HG03066 (cell line): ENCODE measurements around the gene KLHL2.
"Not testable (repeated sequence)": the region's sequence is repeated elsewhere in the genome, so short reads cannot be mapped to it uniquely, and the experiment has no call there.

Experiments
- ATAC-seq: cut with Tn5 transposase; IDR thresholded peaks from one replicate; pipeline ENCODE4 v1.9.1; 2021; ENCODE audit warnings: low read depth; ENCODE audit not compliant: unreplicated experiment

Gene KLHL2

DNA sequence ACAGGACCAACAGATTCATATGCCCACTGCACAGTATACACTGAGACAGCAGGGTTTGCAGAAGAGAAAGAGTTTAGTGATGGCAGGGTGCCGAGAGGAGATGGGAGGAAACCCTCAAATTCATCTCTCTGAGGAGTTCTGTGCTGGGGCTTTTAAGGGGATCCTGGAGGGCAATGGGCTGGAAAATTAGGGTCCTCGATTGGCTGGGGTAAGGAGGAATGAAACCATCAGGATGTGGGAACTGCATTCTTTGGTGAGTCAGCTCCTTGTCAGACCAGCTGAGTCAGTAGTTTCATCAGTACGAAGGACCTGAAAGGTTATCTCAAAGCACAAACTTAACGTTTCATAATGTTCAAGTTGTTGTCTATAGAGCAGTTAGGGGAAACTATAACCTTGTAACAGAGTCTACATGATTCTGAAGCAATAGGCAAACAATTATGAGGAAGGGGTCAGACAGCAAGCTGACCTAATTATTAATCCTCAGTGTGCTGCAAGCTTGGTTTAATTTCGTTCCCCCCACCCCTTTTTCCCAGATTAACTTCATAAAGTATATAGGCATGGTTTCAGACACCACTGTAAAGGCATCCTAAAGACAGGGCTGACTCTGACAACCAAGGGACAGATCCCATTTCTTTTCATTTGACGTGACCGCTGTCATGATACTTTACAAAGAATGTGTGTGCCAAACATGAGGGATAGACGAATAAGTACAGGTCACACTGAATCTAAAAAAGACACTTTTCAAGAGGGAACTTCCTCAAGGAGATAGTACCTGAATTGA, 118.6 kb downstream of the KLHL2 start:
- ATAC-seq: no peak

DNA sequence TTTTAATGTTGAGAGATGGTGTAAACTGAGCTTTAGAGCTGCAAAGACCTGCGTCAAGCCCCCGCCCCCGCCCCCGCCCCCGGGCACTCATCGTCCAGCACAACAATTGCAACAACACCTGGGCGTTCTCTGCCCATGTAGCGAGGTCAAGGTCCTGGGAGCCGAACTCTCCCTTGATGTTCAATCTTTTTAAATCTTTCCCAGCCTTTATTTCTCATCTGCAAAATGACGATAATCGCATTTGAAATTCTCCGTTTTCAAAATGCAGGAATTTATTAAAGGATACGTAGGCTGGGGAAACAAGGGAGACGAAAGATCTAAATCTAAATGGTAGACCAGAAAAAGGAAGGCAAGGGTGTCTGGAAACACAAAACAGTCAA, 119.5 kb downstream of the KLHL2 start:
- ATAC-seq: peak; percentile 22

DNA sequence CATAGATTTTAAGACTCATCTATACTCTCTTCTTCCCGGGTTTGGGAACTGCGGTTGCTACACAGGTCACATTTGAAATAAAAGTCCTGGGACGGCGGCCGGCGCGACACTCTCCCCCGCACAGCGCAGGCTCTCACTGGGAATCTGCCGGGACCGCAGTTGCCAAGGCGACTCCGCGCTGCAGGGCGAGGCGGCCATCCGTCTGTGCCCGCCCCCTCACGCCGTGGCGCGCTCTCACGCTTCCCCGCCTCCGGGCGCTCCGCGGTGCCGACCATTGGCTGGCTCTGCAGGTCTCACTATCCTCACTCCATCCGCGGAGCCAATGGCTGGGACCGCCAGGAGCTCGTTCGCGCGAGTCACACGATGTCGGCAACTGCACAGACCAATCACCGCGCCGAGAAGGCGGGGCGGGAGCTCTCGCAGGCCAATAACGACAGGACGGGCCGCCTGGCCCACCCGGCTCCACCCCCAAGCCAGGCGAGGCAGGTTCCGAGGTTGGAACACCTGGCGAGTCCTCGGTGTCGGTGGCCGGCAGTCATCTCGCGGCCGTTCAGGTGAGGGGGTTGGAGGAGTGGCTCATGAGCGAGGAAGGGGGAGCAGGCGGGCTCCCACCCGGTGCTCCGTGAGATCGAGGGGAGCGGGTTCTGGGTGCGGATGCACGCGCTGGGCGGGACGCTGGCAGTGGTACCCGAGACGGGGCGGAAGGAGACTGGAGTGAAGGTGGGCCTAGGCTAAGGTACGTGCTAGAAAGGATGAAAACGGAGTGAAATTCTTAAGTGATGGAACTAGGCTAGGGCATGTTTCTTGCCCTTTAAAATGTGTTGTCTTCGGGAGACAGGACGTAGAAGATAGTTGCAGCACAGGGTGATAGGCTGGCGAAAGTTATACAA, 120.1 kb downstream of the KLHL2 start, which contains the start of gene MSMO1:
Gene MSMO1, plus strand, starts transcription at position 459 of the 890 bp plus-strand sequence. CDS start 5,702 bp downstream, outside the sequence.
- peak; percentile 95 for ATAC-seq

DNA sequence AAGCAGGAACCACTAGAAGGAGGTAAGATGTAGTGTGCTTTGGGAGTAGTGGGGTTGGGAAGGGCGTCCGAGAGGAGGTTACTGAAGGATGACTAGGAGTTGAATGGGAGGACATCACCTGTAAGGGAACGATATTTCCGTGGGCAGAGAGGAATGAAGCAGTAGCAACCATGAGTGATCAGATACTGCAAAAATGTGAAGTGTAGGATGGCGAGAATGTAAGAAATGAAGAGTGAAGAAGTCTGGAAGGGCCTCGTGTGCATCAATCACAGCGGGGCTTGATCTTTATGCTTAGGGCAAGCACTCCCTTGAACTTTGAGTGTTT, 120.7 kb downstream of the KLHL2 start:
- peak; percentile 0 for ATAC-seq

DNA sequence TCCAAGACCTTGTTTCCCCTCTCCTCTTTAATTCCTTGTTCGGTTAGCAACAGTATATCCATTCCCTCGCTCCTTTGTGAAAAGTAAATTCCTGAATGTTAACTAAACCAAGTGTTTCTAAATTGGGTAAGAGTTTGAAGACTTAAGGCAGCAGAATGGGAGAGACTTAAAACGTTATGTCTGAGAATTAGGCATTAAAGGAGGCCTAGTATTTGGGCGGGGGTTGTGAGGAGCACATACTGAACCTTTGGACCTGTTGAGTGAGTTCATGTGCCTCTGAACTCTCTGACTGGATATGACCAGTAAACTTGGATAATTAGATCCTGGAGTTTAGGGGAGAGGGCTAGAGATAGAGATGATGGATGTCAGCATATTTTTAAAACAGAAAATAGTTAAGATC, 121.3 kb downstream of the KLHL2 start:
- no peak for ATAC-seq

DNA sequence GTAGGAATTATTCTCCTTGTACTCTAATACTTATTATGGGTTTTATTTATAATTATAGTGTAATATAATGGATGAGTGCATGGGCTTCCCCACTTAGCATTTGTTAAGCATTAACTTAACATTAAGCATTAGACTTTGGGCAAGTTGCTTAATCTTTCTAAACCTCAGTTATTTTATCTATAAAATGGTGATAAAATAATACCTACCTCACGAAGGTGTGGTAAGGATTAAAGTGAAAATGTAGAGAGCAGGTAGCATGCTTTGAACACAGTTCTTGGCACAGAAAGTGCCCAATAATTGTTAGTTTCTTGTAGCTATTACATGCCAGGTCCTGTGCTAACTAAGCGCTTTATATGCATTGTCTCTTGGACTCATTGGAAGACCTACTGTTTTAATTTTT, 122.7 kb downstream of the KLHL2 start:
- no peak for ATAC-seq

DNA sequence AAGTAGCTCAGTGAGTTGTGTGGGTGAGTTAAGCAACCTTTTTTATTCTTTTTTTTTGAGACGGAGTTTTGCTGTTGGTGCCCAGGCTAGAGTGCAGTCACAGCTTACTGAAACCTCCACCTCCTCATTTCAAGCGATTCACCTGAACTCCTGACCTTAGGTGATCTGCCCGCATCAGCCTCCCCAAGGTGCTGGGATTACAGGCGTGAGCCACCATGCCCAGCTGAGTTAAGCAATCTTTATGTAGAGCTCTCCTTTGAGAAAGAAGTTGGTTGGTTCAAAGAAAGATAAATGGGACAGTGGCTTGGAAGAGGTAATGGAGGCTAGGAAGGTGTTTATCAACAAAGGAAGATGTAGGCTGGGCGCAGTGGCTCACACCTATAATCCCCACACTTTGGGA, 123.3 kb downstream of the KLHL2 start:
- ATAC-seq: no peak

DNA sequence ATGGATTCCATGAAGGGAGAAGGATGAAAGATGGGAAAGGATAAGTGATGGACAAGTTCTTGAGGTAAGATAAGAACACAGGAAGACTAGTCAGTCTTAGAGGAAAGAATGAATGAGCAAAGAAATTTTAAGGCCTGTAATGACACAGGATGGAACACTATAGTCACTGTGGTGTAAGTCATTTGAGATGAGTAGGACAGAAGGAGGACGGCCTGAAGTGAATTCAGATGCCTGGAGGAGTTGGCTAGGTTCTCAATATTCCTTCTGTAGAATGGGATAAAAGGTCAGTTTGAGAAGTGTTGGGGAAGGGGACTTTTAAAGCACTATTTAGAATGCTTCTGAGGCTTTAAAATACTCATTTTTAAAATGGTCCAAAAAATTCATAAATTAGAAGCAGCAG, 124.0 kb downstream of the KLHL2 start:
- ATAC-seq: no peak

DNA sequence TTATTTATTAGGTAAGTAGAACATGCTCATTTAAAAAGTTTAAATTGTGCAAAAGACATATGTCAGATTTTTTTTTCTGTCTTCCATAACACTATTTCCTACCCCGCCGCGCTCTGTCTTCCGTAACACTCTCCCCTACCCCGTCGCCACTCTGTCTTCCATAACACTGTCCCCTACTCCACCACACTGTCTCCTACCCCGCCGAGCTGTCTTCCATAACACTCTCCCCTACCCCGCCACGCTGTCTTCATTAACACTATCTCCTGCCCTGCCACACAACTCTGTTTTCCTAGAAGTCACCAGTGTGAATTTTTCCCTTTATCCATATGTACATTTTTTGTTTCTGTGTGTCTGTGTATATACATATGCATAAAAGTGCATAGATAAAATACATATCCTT, 124.5 kb downstream of the KLHL2 start:
- no peak for ATAC-seq

DNA sequence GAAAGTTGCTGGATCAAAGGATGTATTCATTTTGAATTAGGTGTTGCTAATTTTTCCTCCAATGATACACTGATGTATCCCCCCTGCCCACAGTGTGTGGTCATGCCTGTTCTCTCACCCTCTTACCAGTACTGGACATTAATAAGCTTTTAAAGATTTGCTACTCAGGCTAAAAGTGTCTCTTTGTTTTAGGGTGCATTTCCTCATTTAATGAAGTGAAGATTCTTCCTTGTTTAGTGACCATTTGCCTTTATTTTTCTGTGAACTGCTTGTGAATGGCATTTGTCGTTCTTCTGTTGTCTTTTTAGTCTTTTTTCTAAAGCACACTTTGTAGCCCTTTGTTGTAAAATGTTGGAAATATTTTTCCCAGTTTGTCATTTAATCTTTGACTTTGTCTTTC, 125.1 kb downstream of the KLHL2 start:
- no peak for ATAC-seq

DNA sequence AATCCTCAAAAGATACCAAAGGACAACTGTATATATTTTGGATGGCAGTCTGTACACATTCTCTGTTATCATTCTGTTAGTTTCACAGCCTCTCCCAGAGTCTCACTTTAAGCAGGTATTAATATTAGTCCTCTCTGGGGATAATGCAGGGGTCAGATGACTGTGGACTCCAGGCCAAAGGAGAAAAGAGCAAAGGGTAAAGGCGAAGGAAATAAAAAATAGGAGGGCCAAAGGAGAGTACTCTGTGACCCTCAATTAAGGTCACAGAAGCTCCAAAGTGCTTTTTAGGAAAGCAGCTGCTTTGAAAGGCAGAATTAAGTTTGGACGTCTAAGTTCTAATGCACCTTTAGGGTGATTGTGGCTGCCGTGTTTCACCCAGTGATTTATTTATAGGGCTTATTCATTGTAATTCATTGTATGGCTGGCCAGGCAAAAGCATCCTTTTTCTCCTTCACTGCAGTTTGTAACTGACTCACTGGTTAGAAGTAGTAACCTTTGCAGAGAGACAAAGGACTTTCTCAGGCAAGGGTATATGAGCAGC, 127.9 kb downstream of the KLHL2 start:
- ATAC-seq: no peak

DNA sequence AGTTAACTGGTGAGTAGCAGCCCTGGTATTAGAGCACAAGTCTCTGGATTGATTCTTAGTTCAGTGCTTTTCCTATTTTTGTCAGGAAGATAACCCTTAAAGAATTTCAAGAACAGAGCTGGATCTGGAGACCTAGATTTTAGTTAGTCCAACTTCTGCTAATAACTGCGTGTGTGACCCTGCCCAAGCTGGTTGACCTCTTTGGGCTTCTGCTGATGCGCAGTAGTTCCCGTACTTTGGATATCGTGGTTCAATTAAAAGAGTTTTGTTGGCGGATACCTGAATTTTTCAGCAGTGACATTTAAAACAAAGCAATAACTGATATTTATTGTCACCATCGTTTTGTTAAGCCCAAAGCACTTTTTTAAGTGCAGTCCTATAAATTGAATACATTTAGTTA, 129.4 kb downstream of the KLHL2 start:
- ATAC-seq: no peak

DNA sequence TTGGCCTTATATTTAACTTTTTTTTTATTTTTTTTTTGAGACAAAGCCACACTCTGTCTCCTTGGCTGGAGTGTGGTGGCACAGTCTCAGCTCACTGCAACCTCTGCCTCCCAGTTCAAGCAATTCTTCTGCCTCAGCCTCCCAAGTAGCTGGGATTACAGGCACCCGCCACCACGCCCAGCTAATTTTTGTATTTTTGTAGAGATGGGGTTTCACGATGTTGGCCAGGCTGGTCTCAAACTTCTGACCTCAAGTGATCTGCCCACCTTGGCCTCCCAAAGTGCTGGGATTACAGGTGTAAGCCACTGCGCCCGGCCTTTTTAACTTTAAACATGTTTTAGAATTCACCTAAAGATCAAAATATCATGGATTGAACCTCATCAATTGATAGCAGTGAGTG, 135.0 kb downstream of the KLHL2 start:
- ATAC-seq: not testable (repeated sequence)

DNA sequence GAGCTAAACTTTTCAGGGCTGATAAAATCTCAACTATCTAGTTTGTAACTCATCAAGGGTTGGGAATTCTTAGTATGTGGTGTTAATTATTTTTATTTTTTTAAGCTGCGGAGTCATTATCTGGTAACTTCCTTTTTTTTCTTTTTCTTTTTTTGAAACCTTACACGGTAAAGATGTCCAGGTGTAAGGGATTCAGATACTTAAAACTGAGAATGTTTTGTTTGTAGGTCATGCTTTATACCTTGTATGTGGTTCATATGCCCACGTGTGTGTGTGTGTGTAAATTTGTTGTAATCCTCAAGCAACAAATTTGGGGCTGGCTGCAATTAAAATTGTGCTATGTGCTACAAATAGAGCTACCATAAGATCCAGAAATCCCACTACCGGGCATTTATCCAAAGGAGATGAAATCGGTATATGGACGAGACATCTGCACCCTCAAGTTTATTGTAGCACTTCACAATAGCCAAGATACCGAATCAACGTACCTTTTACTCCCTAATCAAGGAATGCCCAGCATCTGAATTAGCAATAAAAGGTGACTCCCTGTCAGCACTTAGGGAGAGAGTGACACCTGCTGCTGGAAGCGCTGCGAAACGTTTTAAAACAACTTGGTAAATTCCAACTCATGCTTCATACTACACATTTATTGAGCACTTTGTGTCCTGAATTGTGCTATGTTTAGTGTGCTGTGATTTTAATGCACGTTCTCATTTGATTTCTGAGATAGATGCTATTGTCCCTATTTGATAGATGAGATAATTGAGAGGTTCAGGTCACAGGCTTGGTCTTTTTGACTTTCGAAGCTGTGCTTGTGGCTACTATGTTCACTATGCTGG, 136.2 kb downstream of the KLHL2 start:
- ATAC-seq: no peak

DNA sequence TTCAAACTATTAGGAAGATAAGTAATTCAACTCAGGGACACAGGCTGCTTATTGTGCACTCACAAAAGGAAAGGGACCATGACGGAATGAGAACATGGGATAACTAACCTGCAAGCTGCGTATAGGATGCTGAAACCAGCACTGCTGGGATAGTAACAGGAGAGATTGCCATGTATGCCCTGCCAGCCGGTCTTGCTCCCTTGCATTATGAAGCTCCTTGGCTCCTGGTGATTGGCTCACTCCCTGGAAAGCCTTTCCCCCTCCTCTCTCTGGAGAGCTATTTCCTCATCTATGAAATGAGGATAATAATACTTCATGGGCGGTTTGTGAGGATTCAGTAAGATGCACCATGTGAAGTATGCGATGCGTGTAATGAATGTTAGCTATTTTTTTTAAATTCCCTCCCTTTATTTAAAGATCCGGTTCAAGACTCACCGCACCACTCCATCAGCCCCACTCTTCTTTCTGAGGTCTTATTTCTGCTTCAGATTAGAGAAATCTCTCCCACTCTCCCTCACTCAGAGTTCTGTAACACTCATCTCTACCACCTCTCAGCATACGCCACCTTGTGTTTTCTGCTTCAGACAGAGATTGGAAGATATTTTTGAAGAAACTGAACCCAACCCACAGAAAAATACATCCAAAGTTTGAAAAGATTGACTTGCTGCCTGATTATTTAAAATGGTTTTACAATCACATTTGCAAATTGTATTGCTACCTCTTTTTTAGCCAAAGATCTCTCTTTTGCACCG, 138.5 kb downstream of the KLHL2 start:
- no peak for ATAC-seq

DNA sequence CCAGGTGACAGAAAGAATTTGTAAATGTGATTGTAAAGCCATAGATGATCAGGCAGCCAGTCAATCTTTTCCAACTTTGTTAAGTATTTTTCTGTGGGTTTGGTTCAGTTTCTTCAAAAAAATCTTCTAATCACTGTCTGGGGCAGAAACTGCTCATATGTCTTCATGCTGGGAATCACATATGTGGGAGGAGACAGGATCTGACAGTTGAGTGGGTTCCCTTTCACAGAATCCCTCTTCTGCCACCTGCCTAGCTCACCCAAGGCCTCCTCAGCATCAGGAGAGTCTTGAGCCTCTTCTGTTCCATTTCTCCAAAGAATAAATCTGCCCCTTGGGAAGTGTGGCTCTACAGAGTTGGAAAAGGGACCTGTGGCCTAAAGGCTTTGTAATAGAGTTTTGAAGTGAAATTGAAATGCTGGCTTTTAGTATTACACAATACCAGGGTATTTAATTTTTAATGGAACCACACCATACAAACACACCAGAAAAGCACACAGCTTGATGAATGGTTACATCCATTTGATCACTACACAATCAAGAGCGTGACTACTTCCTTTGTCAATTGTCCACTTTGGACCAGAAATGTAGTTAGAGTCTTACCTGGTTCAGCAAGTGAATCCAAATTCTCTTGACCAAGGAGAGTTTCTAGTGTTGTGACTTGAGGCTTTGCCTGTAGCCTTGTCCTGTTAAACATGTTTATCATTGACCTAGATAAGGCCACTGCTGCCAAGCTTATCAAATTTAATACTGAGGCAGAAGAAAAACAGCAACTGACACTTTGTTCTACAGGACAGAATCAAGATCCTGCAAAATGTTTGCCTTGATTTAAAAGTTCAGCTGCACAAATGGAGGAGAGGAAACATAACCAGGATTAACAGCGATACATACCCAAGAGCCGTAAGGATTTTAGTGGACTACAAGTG, 140.5 kb downstream of the KLHL2 start:
- ATAC-seq: no peak

DNA sequence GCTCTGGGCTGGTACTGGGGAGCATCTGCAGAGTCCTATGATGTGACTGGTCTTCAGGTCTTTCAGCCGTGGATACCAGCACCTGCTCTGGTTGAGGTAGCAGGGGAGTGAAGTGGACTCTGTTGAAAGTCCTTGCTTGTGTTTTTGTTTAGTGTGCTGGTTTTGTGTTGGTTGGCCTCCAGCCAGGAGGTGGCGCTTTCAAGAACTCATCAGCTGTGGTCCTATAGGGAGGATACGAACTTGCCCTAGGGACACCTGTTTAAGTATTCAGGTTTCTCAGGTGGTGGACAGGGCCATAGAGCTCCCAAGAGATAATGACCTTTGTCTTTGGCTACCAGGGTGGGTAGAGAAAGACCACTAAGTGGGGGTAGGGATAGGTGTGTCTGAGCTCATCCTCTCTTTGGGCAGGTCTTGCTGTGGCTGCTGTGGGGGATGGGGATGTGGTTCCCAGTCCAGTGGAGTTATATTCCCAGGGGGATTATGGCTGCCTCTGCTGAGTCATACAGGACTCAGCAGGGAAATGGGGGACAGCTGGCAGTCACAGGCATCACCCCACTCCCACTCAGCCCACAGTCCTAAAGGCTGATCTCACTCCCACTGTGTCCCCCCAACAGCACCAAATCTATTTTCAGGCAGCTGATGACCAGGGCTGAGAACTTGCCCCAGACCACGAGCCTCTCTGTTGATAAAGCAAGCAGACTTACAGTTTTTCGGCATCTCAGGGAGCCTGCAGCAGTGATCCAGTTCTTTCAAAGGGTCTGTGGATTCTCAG, 144.2 kb downstream of the KLHL2 start:
- no peak for ATAC-seq

DNA sequence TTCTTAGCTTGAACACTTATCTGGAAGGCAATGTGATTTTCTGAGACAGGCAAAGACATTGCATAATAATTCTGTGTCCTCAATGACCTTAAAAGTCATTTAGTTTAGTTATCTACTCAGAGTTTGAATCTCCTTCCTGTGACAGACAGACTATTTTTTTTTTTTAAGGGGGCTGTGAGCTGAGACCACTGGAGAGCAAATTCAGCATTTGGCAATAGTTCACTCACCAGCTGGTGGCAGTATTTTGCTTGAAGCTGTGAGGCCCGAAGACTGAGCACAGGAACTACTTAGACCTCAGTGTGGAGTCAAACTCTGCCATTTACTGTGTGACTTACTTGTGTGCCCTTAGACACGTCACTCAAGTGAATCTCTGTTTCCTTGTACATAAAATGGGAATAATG, 148.5 kb downstream of the KLHL2 start:
- ATAC-seq: no peak
